HepG2 (cell line): ENCODE data around the gene TLCD3A. TPM values are rescaled to one million over a fixed set of nuclear protein-coding genes. Genes with fewer than 3 reads are reported as not detected.
A peak's percentile ranks its signal among the peaks of the same experiment; 100 is the strongest.

ENCODE experiments used
- CBX2 ChIP-seq, 2 experiments: fragments of 200-600 bp in 1 of 2; sonication (generic); formaldehyde crosslinking in 1 of 2; IDR thresholded peaks; 2 replicates each; pipeline versions ENCODE4 v1.7.0 to v1.8.1; 2018 to 2022; ENCODE audit warnings: low read depth in 2 of 2, low read length in 1 of 2, mild to moderate bottlenecking in 1 of 2, missing genetic modification reagents in 1 of 2
- DR1 ChIP-seq: sonication (generic); formaldehyde crosslinking; IDR thresholded peaks from 2 replicates; pipeline ENCODE4 v1.8.0; 2021; ENCODE audit warnings: mild to moderate bottlenecking, missing genetic modification reagents, inconsistent platforms
- EEA1 ChIP-seq: sonication (generic); formaldehyde crosslinking; IDR thresholded peaks from 2 replicates; pipeline ENCODE4 v1.5.1; 2020; ENCODE audit warnings: mild to moderate bottlenecking, missing genetic modification reagents, borderline replicate concordance
- HDAC2 ChIP-seq: sonication (generic); formaldehyde crosslinking; IDR thresholded peaks from 2 replicates; pipeline ENCODE4 v1.4.0; 2020; ENCODE audit warnings: missing genetic modification reagents
- HNRNPK ChIP-seq: fragments of 200-400 bp; formaldehyde crosslinking; IDR thresholded peaks from 2 replicates; pipeline ENCODE4 v1.6.1; 2018; ENCODE audit warnings: low read length, low read depth, moderate library complexity, mild to moderate bottlenecking; ENCODE audit not compliant: poor library complexity, severe bottlenecking
- MAZ ChIP-seq, 2 experiments: sonication (generic) in 1 of 2; formaldehyde crosslinking in 1 of 2; IDR thresholded peaks; 2 replicates each; pipeline versions ENCODE4 v1.5.0 to v1.6.1; 2012 to 2020; ENCODE audit warnings: low read depth in 2 of 2, mild to moderate bottlenecking in 2 of 2, borderline replicate concordance in 1 of 2, improper control_type of control experiment in 1 of 2, low read length in 1 of 2, missing genetic modification reagents in 1 of 2, moderate library complexity in 1 of 2
- MYC ChIP-seq: sonication (generic); formaldehyde crosslinking; IDR thresholded peaks from 2 replicates; pipeline ENCODE4 v1.9.0; 2021; ENCODE audit warnings: missing genetic modification reagents, borderline replicate concordance
- NR1H2 ChIP-seq: sonication (generic); formaldehyde crosslinking; IDR thresholded peaks from 2 replicates; pipeline ENCODE4 v1.8.1; 2022; ENCODE audit warnings: low read depth, missing genetic modification reagents, borderline replicate concordance
- POLR2G ChIP-seq: fragments of 200-400 bp; formaldehyde crosslinking; IDR thresholded peaks from 2 replicates; pipeline ENCODE4 v1.6.1; 2018; ENCODE audit warnings: mild to moderate bottlenecking, low read depth, low read length, moderate library complexity
- PPARG ChIP-seq: conservative IDR thresholded peaks from 2 replicates; pipeline ENCODE4 v1.6.1; 2016; ENCODE audit warnings: missing biosample characterization, missing genetic modification reagents
- SNAPC5 ChIP-seq: sonication (generic); formaldehyde crosslinking; IDR thresholded peaks from 2 replicates; pipeline ENCODE4 v1.8.1; 2023; ENCODE audit warnings: mild to moderate bottlenecking, missing genetic modification reagents, borderline replicate concordance
- YEATS4 ChIP-seq: sonication (generic); formaldehyde crosslinking; IDR thresholded peaks from 2 replicates; pipeline ENCODE4 v1.4.0; 2020; ENCODE audit warnings: missing genetic modification reagents, borderline replicate concordance
- ZFP90 ChIP-seq: sonication (generic); formaldehyde crosslinking; IDR thresholded peaks from 2 replicates; pipeline ENCODE4 v1.8.0; 2022; ENCODE audit warnings: missing genetic modification reagents, mild to moderate bottlenecking, inconsistent platforms, borderline replicate concordance
- ZNF280D ChIP-seq: sonication (generic); formaldehyde crosslinking; IDR thresholded peaks from 2 replicates; pipeline ENCODE4 v1.5.1; 2020; ENCODE audit warnings: mild to moderate bottlenecking, missing genetic modification reagents
- ZNF652 ChIP-seq: IDR thresholded peaks from 2 replicates; pipeline ENCODE4 v1.6.1; 2016; ENCODE audit warnings: low read depth, borderline replicate concordance
- ZNF891 ChIP-seq: sonication (generic); formaldehyde crosslinking; IDR thresholded peaks from 2 replicates; pipeline ENCODE4 v1.5.0; 2020; ENCODE audit warnings: mild to moderate bottlenecking, missing genetic modification reagents
- ZSCAN21 ChIP-seq: sonication (generic); formaldehyde crosslinking; IDR thresholded peaks from 2 replicates; pipeline ENCODE4 v1.8.0; 2022; ENCODE audit warnings: mild to moderate bottlenecking, missing genetic modification reagents, moderate library complexity, borderline replicate concordance
- polyA plus RNA-seq, 8 experiments: library from polyadenylated mRNA; depleted of rRNA in 3 of 8; stranded (reverse) in 7 of 8; unstranded in 1 of 8; fragments of >200 nt; fragmentation: Illumina TruSeq in 4 of 8; extraction: Trizol in 4 of 8; gene quantifications; 2 replicates each; pipeline versions ENCODE4 v1.2.1 to v1.2.3, GENCODE V29; 2011 to 2016; ENCODE audit warnings: low read depth in 4 of 8, missing spikeins in 1 of 8, mixed read lengths in 1 of 8; ENCODE audit not compliant: insufficient read depth in 1 of 8
- total RNA-seq, 5 experiments: library from RNA; depleted of rRNA; stranded (reverse); fragments of >200 nt; fragmentation: Illumina TruSeq; extraction: Trizol; gene quantifications; 2 replicates each; pipeline ENCODE4 v1.2.3, GENCODE V29; 2016; ENCODE audit warnings: low read depth in 1 of 5
- TF ChIP-seq, protein P1 (sequence below): sonication (generic); formaldehyde crosslinking; IDR thresholded peaks from 2 replicates; pipeline ENCODE4 v1.8.1; 2023; ENCODE audit warnings: mild to moderate bottlenecking, missing genetic modification reagents
- TF ChIP-seq, protein P2 (sequence below): sonication (generic); formaldehyde crosslinking; IDR thresholded peaks from 2 replicates; pipeline ENCODE4 v1.8.0; 2022; ENCODE audit warnings: mild to moderate bottlenecking, missing genetic modification reagents
- TF ChIP-seq, protein P3 (sequence below): sonication (generic); formaldehyde crosslinking; IDR thresholded peaks from 2 replicates; pipeline ENCODE4 v1.8.1; 2023; ENCODE audit warnings: missing genetic modification reagents, mild to moderate bottlenecking, borderline replicate concordance
- TF ChIP-seq, protein P4 (sequence below): IDR thresholded peaks from 2 replicates; pipeline ENCODE4 v1.6.1; 2016; ENCODE audit warnings: mild to moderate bottlenecking, missing biosample characterization, missing genetic modification reagents

TLCD3A gene
- total and polyA plus RNA-seq, 2 of the 13 experiments (the other 11 are each of a cell fraction or from before 2014, with no cell fraction given) = 25.2 to 46.6 TPM

DNA sequence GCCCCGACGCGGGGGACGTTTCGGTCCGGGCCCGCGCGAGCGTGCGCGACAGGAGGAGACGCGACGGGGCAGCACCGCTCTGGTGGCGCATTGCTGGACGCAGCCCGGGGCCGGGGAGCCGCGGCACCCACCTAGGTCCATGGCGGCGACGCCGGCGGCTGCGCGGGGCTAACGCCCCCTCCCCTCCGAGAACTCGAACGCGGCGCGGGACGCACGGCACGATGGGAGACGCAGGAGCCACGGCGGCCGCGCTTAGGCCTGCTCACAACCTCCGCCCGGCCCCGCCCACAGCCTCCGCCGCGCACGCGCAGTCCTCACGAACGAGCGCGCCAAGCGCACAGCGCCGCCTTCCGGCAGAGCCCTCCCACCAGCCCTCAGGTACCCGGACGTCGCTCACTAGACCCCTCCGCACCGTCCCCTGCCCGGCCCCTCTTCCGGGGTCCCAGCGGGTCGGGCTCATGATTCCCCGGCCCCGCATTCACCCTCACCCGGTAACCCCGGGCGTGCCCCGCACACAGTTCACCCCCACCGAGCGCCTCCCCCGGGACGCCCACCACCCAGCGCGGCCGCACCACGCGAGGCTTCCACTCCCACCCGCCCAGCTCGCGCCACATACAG is 19.7 kb downstream of the TLCD3A start, which contains the start of gene GEMIN4 (continued):
- TF ChIP-seq POLR2G (peak; percentile 72), YEATS4 (CRISPR knock-in tag) (peak; percentile 93), HNRNPK (peak; percentile 72), CBX2 (IDR thresholded peaks at IDR 0.05; ENCODE audit: low read depth, low read length) (no peak), CBX2 (CRISPR knock-in tag; IDR thresholded peaks at IDR 0.05; ENCODE audit: low read depth) (peak; percentile 88; the same call in 1 of the 2 replicates), ZNF652 (CRISPR knock-in tag) (no peak), MAZ (IDR thresholded peaks at IDR 0.05; ENCODE audit: borderline replicate concordance, low read depth, low read length) (peak; percentile 28), MAZ (CRISPR knock-in tag; IDR thresholded peaks at IDR 0.05; ENCODE audit: low read depth) (peak; percentile 70), MYC (CRISPR knock-in tag) (peak; percentile 86; the same call in 1 of the 2 replicates), PPARG (no peak), EEA1 (CRISPR knock-in tag) (peak; percentile 18; the same call in 1 of the 2 replicates), DR1 (peak; percentile 65; the same call in 1 of the 2 replicates), SNAPC5 (CRISPR knock-in tag) (0 out of 2 replicates have a peak, but pooled peaks have one; percentile 66), NR1H2 (CRISPR knock-in tag) (0 out of 2 replicates have a peak, but pooled peaks have one; percentile 75), ZSCAN21 (CRISPR knock-in tag) (peak; percentile 77; the same call in 1 of the 2 replicates), ZFP90 (peak; percentile 26; the same call in 1 of the 2 replicates), ZNF891 (peak; percentile 54; the same call in 1 of the 2 replicates), HDAC2 (no peak), ZNF280D (CRISPR knock-in tag) (peak; percentile 56; the same call in 1 of the 2 replicates)
- TF ChIP-seq, protein P1, sequence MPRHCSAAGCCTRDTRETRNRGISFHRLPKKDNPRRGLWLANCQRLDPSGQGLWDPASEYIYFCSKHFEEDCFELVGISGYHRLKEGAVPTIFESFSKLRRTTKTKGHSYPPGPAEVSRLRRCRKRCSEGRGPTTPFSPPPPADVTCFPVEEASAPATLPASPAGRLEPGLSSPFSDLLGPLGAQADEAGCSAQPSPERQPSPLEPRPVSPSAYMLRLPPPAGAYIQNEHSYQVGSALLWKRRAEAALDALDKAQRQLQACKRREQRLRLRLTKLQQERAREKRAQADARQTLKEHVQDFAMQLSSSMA (CRISPR knock-in tag) = no peak
- TF ChIP-seq, protein P2, sequence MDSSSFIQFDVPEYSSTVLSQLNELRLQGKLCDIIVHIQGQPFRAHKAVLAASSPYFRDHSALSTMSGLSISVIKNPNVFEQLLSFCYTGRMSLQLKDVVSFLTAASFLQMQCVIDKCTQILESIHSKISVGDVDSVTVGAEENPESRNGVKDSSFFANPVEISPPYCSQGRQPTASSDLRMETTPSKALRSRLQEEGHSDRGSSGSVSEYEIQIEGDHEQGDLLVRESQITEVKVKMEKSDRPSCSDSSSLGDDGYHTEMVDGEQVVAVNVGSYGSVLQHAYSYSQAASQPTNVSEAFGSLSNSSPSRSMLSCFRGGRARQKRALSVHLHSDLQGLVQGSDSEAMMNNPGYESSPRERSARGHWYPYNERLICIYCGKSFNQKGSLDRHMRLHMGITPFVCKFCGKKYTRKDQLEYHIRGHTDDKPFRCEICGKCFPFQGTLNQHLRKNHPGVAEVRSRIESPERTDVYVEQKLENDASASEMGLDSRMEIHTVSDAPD (CRISPR knock-in tag) = peak; percentile 64; the same call in 1 of the 2 replicates
- TF ChIP-seq, protein P3, sequence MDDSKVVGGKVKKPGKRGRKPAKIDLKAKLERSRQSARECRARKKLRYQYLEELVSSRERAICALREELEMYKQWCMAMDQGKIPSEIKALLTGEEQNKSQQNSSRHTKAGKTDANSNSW = 0 out of 2 replicates have a peak, but pooled peaks have one; percentile 16
- TF ChIP-seq, protein P4, sequence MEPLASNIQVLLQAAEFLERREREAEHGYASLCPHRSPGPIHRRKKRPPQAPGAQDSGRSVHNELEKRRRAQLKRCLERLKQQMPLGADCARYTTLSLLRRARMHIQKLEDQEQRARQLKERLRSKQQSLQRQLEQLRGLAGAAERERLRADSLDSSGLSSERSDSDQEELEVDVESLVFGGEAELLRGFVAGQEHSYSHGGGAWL (CRISPR knock-in tag) = peak; percentile 52; the same call in 1 of the 2 replicates
